H9 (cell line): ENCODE results near the gene SLC4A5. TPM values are rescaled to one million over a fixed set of nuclear protein-coding genes. Genes with fewer than 3 reads are reported as not detected.

ENCODE experiments used
- DNase-seq: peaks from one replicate; pipeline ENCODE4 v3.0.0-alpha.2; 2017
- H2AFZ ChIP-seq: one replicate; pipeline ENCODE4 v1.6.1; 2013; ENCODE audit warnings: mild to moderate bottlenecking, low read length, control low read depth, moderate library complexity
- H2AK5ac ChIP-seq: 2 replicates; pipeline ENCODE4 v1.6.1; 2013; ENCODE audit warnings: low read length, control low read depth, mixed read lengths; ENCODE audit not compliant: insufficient read length
- H2BK120ac ChIP-seq: one replicate; pipeline ENCODE4 v1.6.1; 2013; ENCODE audit warnings: low read depth, mild to moderate bottlenecking, low read length, control low read depth, inconsistent platforms; ENCODE audit not compliant: poor library complexity, severe bottlenecking
- H2BK12ac ChIP-seq: 2 replicates; pipeline ENCODE4 v1.6.1; 2013; ENCODE audit warnings: low read length, control low read depth, mixed read lengths, low read depth; ENCODE audit not compliant: insufficient read length
- H2BK15ac ChIP-seq: 2 replicates; pipeline ENCODE4 v1.6.1; 2013; ENCODE audit warnings: low read depth, low read length, control low read depth
- H2BK20ac ChIP-seq: one replicate; pipeline ENCODE4 v1.6.1; 2013; ENCODE audit warnings: low read depth, mild to moderate bottlenecking, low read length, control low read depth, inconsistent platforms; ENCODE audit not compliant: poor library complexity, severe bottlenecking
- H2BK5ac ChIP-seq: 2 replicates; pipeline ENCODE4 v1.6.1; 2013; ENCODE audit warnings: low read length, control low read depth, mixed read lengths; ENCODE audit not compliant: insufficient read length
- H3K14ac ChIP-seq: 2 replicates; pipeline ENCODE4 v1.6.1; 2013; ENCODE audit warnings: low read length, control low read depth; ENCODE audit not compliant: insufficient read depth
- H3K18ac ChIP-seq: 2 replicates; pipeline ENCODE4 v1.6.1; 2013; ENCODE audit warnings: low read depth, mild to moderate bottlenecking, mixed read lengths, low read length, control low read depth; ENCODE audit not compliant: insufficient read length
- H3K23ac ChIP-seq: 2 replicates; pipeline ENCODE4 v1.6.1; 2013; ENCODE audit warnings: low read length, control low read depth, mixed read lengths, low read depth; ENCODE audit not compliant: insufficient read length
- H3K23me2 ChIP-seq: 2 replicates; pipeline ENCODE4 v1.6.1; 2013; ENCODE audit warnings: low read depth, mild to moderate bottlenecking, mixed read lengths, low read length, control low read depth; ENCODE audit not compliant: insufficient read length, poor library complexity, severe bottlenecking
- H3K27ac ChIP-seq: 2 replicates; pipeline ENCODE4 v1.5.1; 2013; ENCODE audit warnings: low read length, control low read depth, mixed read lengths, low read depth; ENCODE audit not compliant: insufficient read length
- H3K27me3 ChIP-seq: 2 replicates; pipeline ENCODE4 v1.6.1; 2013; ENCODE audit warnings: low read length, control low read depth, inconsistent platforms; ENCODE audit not compliant: insufficient read depth
- H3K4ac ChIP-seq: 2 replicates; pipeline ENCODE4 v1.6.1; 2013; ENCODE audit warnings: low read depth, mild to moderate bottlenecking, control low read depth, inconsistent platforms, low read length, moderate library complexity
- H3K4me1 ChIP-seq: 2 replicates; pipeline ENCODE4 v1.6.1; 2013; ENCODE audit warnings: low read length, control low read depth, inconsistent platforms; ENCODE audit not compliant: insufficient read depth
- H3K4me2 ChIP-seq: 2 replicates; pipeline ENCODE4 v1.6.1; 2013; ENCODE audit warnings: low read length, control low read depth, mixed read lengths; ENCODE audit not compliant: insufficient read length, insufficient read depth
- H3K56ac ChIP-seq: 2 replicates; pipeline ENCODE4 v1.6.1; 2013; ENCODE audit warnings: low read depth, mild to moderate bottlenecking, mixed read lengths, low read length, control low read depth; ENCODE audit not compliant: insufficient read length
- H3K79me1 ChIP-seq: 2 replicates; pipeline ENCODE4 v1.6.1; 2013; ENCODE audit warnings: low read depth, mild to moderate bottlenecking, moderate library complexity, low read length, control low read depth, inconsistent platforms; ENCODE audit not compliant: insufficient read depth, poor library complexity, severe bottlenecking
- H3K79me2 ChIP-seq: 2 replicates; pipeline ENCODE4 v1.6.1; 2013; ENCODE audit warnings: low read length, control low read depth, inconsistent platforms; ENCODE audit not compliant: insufficient read depth
- H3K9ac ChIP-seq: 2 replicates; pipeline ENCODE4 v1.6.1; 2013; ENCODE audit warnings: low read length, control low read depth, mixed read lengths; ENCODE audit not compliant: insufficient read length; ENCODE audit errors: extremely low read depth
- H3K9me3 ChIP-seq: one replicate; pipeline ENCODE4 v1.6.1; 2013; ENCODE audit warnings: low read depth, low read length, inconsistent platforms; ENCODE audit not compliant: control insufficient read depth
- H3T11ph ChIP-seq: one replicate; pipeline ENCODE4 v1.6.1; 2013; ENCODE audit warnings: mild to moderate bottlenecking, low read length, control low read depth, inconsistent platforms
- H4K20me1 ChIP-seq: one replicate; pipeline ENCODE4 v1.6.1; 2013; ENCODE audit not compliant: control insufficient read depth, insufficient read length, insufficient read depth
- H4K5ac ChIP-seq: 2 replicates; pipeline ENCODE4 v1.6.1; 2013; ENCODE audit warnings: low read depth, mild to moderate bottlenecking, mixed read lengths, low read length, control low read depth; ENCODE audit not compliant: insufficient read length
- H4K8ac ChIP-seq: replicated peaks from 2 replicates; pipeline ENCODE4 v1.6.1; 2013; ENCODE audit warnings: low read length, control low read depth, mixed read lengths, low read depth; ENCODE audit not compliant: insufficient read length
- H4K91ac ChIP-seq: 2 replicates; pipeline ENCODE4 v1.6.1; 2013; ENCODE audit warnings: low read depth, mild to moderate bottlenecking, moderate library complexity, mixed read lengths, low read length, control low read depth; ENCODE audit not compliant: insufficient read length
- H3K27ac Mint-ChIP-seq, 3 experiments: 2 replicates in 2 of 3; 3 replicates in 1 of 3; pipeline ENCODE4 v1.8.0; 2020 to 2021; ENCODE audit warnings: mixed read lengths in 3 of 3, mild to moderate bottlenecking in 1 of 3, moderate library complexity in 1 of 3
- H3K27me3 Mint-ChIP-seq: 2 replicates; pipeline ENCODE4 v1.8.0; 2021; ENCODE audit warnings: low read depth, mild to moderate bottlenecking, moderate library complexity, mixed read lengths
- H3K36me3 Mint-ChIP-seq, 3 experiments: 2 replicates in 2 of 3; 3 replicates in 1 of 3; pipeline ENCODE4 v1.8.0; 2020 to 2021; ENCODE audit warnings: low read depth in 3 of 3, mixed read lengths in 3 of 3; ENCODE audit not compliant: insufficient read depth in 1 of 3
- H3K4me1 Mint-ChIP-seq, 2 experiments: 2 replicates each; pipeline ENCODE4 v1.8.0; 2020; ENCODE audit warnings: mixed read lengths in 2 of 2
- H3K4me3 Mint-ChIP-seq, 2 experiments: 2 replicates in 1 of 2; 3 replicates in 1 of 2; pipeline ENCODE4 v1.8.0; 2020 to 2021; ENCODE audit warnings: mild to moderate bottlenecking in 2 of 2, mixed read lengths in 2 of 2, moderate library complexity in 1 of 2
- H3K9me3 Mint-ChIP-seq, 2 experiments: 2 replicates in 1 of 2; 3 replicates in 1 of 2; pipeline ENCODE4 v1.8.0; 2020; ENCODE audit warnings: mild to moderate bottlenecking in 2 of 2, mixed read lengths in 2 of 2, moderate library complexity in 1 of 2
- WGBS: extraction: QIAGEN DNeasy Blood & Tissue Kit; methylation state at CpG from one replicate; pipeline ENCODE4 v1.1.7; 2013; ENCODE audit warnings: missing lambda C conversion rate, low lambda C conversion rate, mixed read lengths; ENCODE audit not compliant: insufficient read length; ENCODE audit errors: extremely low coverage; 5-methylcytosine and 5-hydroxymethylcytosine counted together
- total RNA-seq: library from RNA; stranded (reverse); gene quantifications from 2 replicates; pipeline ENCODE4 v1.2.1, GENCODE V29; 2021
- TF ChIP-seq, protein P1 (sequence below): fragments of 200-600 bp; sonication (generic); conservative IDR thresholded peaks from 3 replicates; pipeline ENCODE4 v1.8.0; 2021; ENCODE audit warnings: antibody characterized with exemption, mild to moderate bottlenecking

SLC4A5 gene
- total RNA-seq, 1 experiment from 2014 or later, result 0.50 TPM

DNA sequence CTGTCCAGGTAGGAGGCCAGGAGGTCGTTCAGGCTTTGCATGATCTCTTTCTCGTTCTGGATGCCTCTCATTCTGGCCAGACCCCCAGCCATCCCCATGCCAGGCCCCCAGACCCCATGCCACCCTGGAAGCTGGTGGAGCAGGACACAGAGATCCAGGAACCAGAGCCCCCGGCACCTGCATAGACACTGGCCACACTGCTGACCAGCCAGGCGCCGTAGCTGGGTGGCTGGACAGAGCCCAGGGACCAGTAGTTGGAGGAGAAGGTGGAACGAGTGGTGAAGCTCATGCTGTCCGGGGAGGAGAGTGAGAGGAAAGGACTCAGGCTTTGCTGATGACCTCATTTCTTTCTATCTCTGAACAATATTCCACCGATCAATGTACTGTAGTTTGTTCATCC is 35.5 kb downstream of the SLC4A5 start:
- H3K27me3 ChIP-seq, result no peaks in the 10 kb centered on the region
- no peak overlapping the region for H3K27ac ChIP-seq
- no peaks in the 10 kb centered on the region for H3K9me3 ChIP-seq
- H2BK120ac ChIP-seq, result no peak overlapping the region
- no peak overlapping the region for H3K4me3 Mint-ChIP-seq
- no peak overlapping the region for H2BK5ac ChIP-seq
- WGBS, result no CpG with 5 or more reads among the region's 8 CpGs
- no peak overlapping the region for H3K56ac ChIP-seq
- H3K27me3 Mint-ChIP-seq, result peaks cover 5% of the 10 kb centered on the region
- no peaks in the 10 kb centered on the region for H3K79me2 ChIP-seq
- no peak for DNase-seq
- H3K79me1 ChIP-seq, result no peaks in the 10 kb centered on the region
- no peak overlapping the region for H3K23ac ChIP-seq
- no peak overlapping the region for H2AK5ac ChIP-seq
- H3T11ph ChIP-seq, result no peak overlapping the region
- H3K18ac ChIP-seq, result no peak overlapping the region
- no peaks in the 10 kb centered on the region for H4K20me1 ChIP-seq
- no peak overlapping the region for H3K4ac ChIP-seq
- H3K14ac ChIP-seq, result no peak overlapping the region
- H3K23me2 ChIP-seq, result peaks cover 2% of the 10 kb centered on the region
- H3K4me2 ChIP-seq, result no peak overlapping the region
- TF ChIP-seq, protein P1, sequence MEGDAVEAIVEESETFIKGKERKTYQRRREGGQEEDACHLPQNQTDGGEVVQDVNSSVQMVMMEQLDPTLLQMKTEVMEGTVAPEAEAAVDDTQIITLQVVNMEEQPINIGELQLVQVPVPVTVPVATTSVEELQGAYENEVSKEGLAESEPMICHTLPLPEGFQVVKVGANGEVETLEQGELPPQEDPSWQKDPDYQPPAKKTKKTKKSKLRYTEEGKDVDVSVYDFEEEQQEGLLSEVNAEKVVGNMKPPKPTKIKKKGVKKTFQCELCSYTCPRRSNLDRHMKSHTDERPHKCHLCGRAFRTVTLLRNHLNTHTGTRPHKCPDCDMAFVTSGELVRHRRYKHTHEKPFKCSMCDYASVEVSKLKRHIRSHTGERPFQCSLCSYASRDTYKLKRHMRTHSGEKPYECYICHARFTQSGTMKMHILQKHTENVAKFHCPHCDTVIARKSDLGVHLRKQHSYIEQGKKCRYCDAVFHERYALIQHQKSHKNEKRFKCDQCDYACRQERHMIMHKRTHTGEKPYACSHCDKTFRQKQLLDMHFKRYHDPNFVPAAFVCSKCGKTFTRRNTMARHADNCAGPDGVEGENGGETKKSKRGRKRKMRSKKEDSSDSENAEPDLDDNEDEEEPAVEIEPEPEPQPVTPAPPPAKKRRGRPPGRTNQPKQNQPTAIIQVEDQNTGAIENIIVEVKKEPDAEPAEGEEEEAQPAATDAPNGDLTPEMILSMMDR, result no peak
- no peaks in the 10 kb centered on the region for H3K4me1 Mint-ChIP-seq
- peaks cover 0 to 1% (median 0%) of the 10 kb centered on the region in 3 experiments; a peak in 1 of 7 replicates for H3K36me3 Mint-ChIP-seq
- H3K9me3 Mint-ChIP-seq, result peaks cover 1 to 21% of the 10 kb centered on the region in 2 experiments; a peak in 4 of 5 replicates
- H3K27ac Mint-ChIP-seq, result no peak overlapping the region
- H3K9ac ChIP-seq, result no peak overlapping the region
- H3K4me1 ChIP-seq, result no peaks in the 10 kb centered on the region
- no peak overlapping the region for H4K91ac ChIP-seq
- no peak overlapping the region for H2AFZ ChIP-seq
- H2BK20ac ChIP-seq, result no peak overlapping the region
- no peak overlapping the region for H4K8ac ChIP-seq
- no peak overlapping the region for H2BK15ac ChIP-seq
- H4K5ac ChIP-seq, result no peak overlapping the region
- no peak overlapping the region for H2BK12ac ChIP-seq
